HG03575 (cell line): ENCODE results near the gene CTU1.

Experiments used
- ATAC-seq: cut with Tn5 transposase; IDR thresholded peaks from one replicate; pipeline ENCODE4 v1.9.1; 2021; ENCODE audit not compliant: unreplicated experiment, insufficient number of reproducible peaks, low FRiP score; ENCODE audit errors: extremely low read depth

Gene CTU1

GRCh38 chr19:51135986-51136762 lies 28.0 kb upstream of the CTU1 start:
- no peak for ATAC-seq

- ATAC-seq, result no peak
Observed at GRCh38 chr19:51135004-51135403, 26.8 kb upstream of the CTU1 start.

- no peak for ATAC-seq
Observed at GRCh38 chr19:51131780-51132680, 23.8 kb upstream of the CTU1 start.

GRCh38 chr19:51129716-51130115 lies 21.5 kb upstream of the CTU1 start:
- no peak for ATAC-seq

GRCh38 chr19:51128227-51128626 lies 20.0 kb upstream of the CTU1 start:
- no peak for ATAC-seq

GRCh38 chr19:51127755-51128154 lies 19.5 kb upstream of the CTU1 start:
- no peak for ATAC-seq

- ATAC-seq, result no peak
Observed at GRCh38 chr19:51127032-51127431, 18.8 kb upstream of the CTU1 start.

- ATAC-seq, result no peak
Observed at GRCh38 chr19:51125421-51126075, 17.3 kb upstream of the CTU1 start.

GRCh38 chr19:51124729-51125128 lies 16.5 kb upstream of the CTU1 start, which contains the start of gene SIGLEC9:
Gene SIGLEC9 (plus strand): TSS chr19:51124906. CDS start chr19:51124975, 69 bp downstream.
- ATAC-seq, result no peak

GRCh38 chr19:51124216-51124615 lies 16.0 kb upstream of the CTU1 start:
- no peak for ATAC-seq

GRCh38 chr19:51123802-51124201 lies 15.6 kb upstream of the CTU1 start:
- no peak for ATAC-seq

- ATAC-seq, result no peak
Observed at GRCh38 chr19:51123381-51123800, 15.2 kb upstream of the CTU1 start.

GRCh38 chr19:51122112-51122981 lies 14.1 kb upstream of the CTU1 start:
- ATAC-seq, result no peak

GRCh38 chr19:51121257-51121656 lies 13.0 kb upstream of the CTU1 start:
- no peak for ATAC-seq

GRCh38 chr19:51120160-51120559 lies 12.0 kb upstream of the CTU1 start:
- ATAC-seq, result no peak

GRCh38 chr19:51119611-51120010 lies 11.4 kb upstream of the CTU1 start:
- ATAC-seq, result no peak

- no peak for ATAC-seq
Observed at GRCh38 chr19:51119101-51119500, 10.9 kb upstream of the CTU1 start.

GRCh38 chr19:51116736-51117286 lies 8.6 kb upstream of the CTU1 start:
- ATAC-seq, result no peak
